Adrenal gland (tissue), 5 donors: Measurements from ENCODE around the gene GOLT1B.

Experiments used
- POLR2A ChIP-seq, 2 donors: fragments of 450-650 bp; IDR thresholded peaks; one replicate each; pipeline ENCODE4 v1.6.1; 2017; ENCODE audit warnings: antibody characterized with exemption in 2 of 2, mild to moderate bottlenecking in 2 of 2, moderate library complexity in 1 of 2
- TF ChIP-seq, protein P1 (sequence below), 6 experiments: fragments of 450-650 bp in 4 of 6; fragments of 200-600 bp in 2 of 6; sonication (generic) in 1 of 6; IDR thresholded peaks; 1 replicate in 5 of 6; 2 replicates in 1 of 6; pipeline versions ENCODE4 v1.5.1 to v1.8.0; 2016 to 2021; ENCODE audit warnings: antibody characterized with exemption in 6 of 6, mild to moderate bottlenecking in 2 of 6, moderate library complexity in 1 of 6
- donor health status: DM: no; HTN: no; CAD: no.

DNA sequence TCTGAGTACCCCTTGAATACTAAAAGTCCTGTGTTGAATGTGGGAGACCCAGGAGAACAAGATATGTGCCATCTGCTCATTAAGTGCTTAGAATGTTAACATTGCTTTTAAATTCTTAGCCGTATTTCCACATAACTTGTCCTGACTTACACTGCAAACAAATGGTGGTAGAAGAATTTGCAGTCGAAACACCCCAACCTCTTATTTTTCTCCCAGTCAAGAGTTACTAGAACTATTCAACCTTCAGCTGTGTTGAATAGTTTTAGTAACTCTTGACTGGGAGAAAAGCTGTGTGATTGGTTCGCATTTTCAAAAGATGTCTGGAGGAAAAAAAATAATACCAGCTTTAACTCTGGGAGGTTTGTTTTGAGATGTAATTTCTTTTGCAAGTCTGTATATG lies 16.9 kb downstream of the GOLT1B start:
- TF ChIP-seq, protein P1, sequence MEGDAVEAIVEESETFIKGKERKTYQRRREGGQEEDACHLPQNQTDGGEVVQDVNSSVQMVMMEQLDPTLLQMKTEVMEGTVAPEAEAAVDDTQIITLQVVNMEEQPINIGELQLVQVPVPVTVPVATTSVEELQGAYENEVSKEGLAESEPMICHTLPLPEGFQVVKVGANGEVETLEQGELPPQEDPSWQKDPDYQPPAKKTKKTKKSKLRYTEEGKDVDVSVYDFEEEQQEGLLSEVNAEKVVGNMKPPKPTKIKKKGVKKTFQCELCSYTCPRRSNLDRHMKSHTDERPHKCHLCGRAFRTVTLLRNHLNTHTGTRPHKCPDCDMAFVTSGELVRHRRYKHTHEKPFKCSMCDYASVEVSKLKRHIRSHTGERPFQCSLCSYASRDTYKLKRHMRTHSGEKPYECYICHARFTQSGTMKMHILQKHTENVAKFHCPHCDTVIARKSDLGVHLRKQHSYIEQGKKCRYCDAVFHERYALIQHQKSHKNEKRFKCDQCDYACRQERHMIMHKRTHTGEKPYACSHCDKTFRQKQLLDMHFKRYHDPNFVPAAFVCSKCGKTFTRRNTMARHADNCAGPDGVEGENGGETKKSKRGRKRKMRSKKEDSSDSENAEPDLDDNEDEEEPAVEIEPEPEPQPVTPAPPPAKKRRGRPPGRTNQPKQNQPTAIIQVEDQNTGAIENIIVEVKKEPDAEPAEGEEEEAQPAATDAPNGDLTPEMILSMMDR (IDR thresholded peaks at IDR 0.05), result no peak
- TF ChIP-seq POLR2A (IDR thresholded peaks at IDR 0.05), result no peak
